ENCODE results near the gene XKR3. TPM values are rescaled to one million over a fixed set of nuclear protein-coding genes. Genes with fewer than 3 reads are reported as not detected.
"Not testable (repeated sequence)": the region's sequence is repeated elsewhere in the genome, so short reads cannot be mapped to it uniquely, and the experiment has no call there.

XKR3 gene
- total RNA-seq, 1 donor from 2014 or later: not detected

DNA sequence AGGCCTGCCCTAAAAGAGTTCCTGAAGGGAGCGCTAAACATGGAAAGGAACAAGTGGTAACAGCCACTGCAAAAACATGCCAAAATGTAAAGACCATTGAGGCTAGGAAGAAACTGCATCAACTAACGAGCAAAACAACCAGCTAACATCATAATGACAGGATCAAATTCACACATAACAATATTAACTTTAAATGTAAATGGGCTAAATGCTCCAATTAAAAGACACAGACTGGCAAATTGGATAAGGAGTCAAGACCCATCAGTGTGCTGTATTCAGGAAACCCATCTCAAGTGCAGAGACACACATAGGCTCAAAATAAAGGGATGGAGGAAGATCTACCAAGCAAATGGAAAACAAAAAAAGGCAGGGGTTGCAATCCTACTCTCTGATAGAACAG lies 57.3 kb downstream of the XKR3 start:
- not testable (repeated sequence) for H3K36me3 ChIP-seq (ENCODE audit: insufficient read depth, low read length); DNase-seq (ENCODE audit: low read depth); H3K27ac Mint-ChIP-seq (ENCODE audit: unreplicated experiment); H3K27me3 ChIP-seq (ENCODE audit: insufficient read depth, low read length); H3K9me3 ChIP-seq (ENCODE audit: insufficient read depth, low read depth, low read length); H3K4me2 ChIP-seq (ENCODE audit: low read length); H3K4me3 ChIP-seq (ENCODE audit: insufficient read depth, low read depth, low read length); H3K27me3 Mint-ChIP-seq (ENCODE audit: low read depth, unreplicated experiment); H2AFZ ChIP-seq (ENCODE audit: low read depth, low read length); H3K9ac ChIP-seq (ENCODE audit: low read length); H3K79me2 ChIP-seq (ENCODE audit: insufficient read depth, low read length); H3K4me3 Mint-ChIP-seq (ENCODE audit: unreplicated experiment); H3K4me1 Mint-ChIP-seq (ENCODE audit: low read depth, unreplicated experiment); H3K27ac ChIP-seq (ENCODE audit: low read depth, low read length); H4K20me1 ChIP-seq (ENCODE audit: insufficient read depth, low read length); H3K36me3 Mint-ChIP-seq (ENCODE audit: low read depth, unreplicated experiment); FAIRE-seq; H3K4me1 ChIP-seq (ENCODE audit: insufficient read depth, low read length)
- H3K9me3 Mint-ChIP-seq (ENCODE audit: unreplicated experiment): peaks cover 16% of the 10 kb centered on the region

- H3K27me3 ChIP-seq (ENCODE audit: insufficient read depth, low read length); H3K4me2 ChIP-seq (ENCODE audit: low read length); H3K27me3 Mint-ChIP-seq (ENCODE audit: low read depth, unreplicated experiment); FAIRE-seq; H2AFZ ChIP-seq (ENCODE audit: low read depth, low read length); H3K36me3 ChIP-seq (ENCODE audit: insufficient read depth, low read length); H3K9me3 ChIP-seq (ENCODE audit: insufficient read depth, low read depth, low read length); H3K9ac ChIP-seq (ENCODE audit: low read length); H4K20me1 ChIP-seq (ENCODE audit: insufficient read depth, low read length); H3K27ac ChIP-seq (ENCODE audit: low read depth, low read length); DNase-seq (ENCODE audit: low read depth); H3K79me2 ChIP-seq (ENCODE audit: insufficient read depth, low read length); H3K27ac Mint-ChIP-seq (ENCODE audit: unreplicated experiment); H3K4me1 ChIP-seq (ENCODE audit: insufficient read depth, low read length); H3K4me3 Mint-ChIP-seq (ENCODE audit: unreplicated experiment); H3K36me3 Mint-ChIP-seq (ENCODE audit: low read depth, unreplicated experiment); H3K4me1 Mint-ChIP-seq (ENCODE audit: low read depth, unreplicated experiment); H3K4me3 ChIP-seq (ENCODE audit: insufficient read depth, low read depth, low read length): not testable (repeated sequence)
- peaks cover 22% of the 10 kb centered on the region for H3K9me3 Mint-ChIP-seq (ENCODE audit: unreplicated experiment)
Observed at GRCh38 chr22:16762224-16762623, 63.0 kb downstream of the XKR3 start.

DNA sequence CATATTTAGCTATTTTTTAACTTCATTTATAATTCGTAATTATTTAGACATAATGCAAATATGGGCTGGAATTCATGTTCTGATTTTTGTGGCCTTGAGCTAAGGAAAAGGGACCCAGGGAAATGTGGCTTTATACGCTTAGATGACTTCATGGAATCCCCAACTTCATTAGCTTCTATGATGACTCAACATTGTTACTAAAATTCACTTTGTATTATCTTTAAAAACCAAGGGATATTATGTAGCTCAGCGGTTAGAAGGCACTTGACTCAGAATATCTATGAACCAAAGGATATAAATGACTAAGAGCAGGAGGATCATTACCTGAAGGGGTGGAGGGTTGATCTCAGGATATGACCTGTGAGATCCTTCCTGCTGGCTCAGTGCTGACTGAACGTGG lies 64.8 kb downstream of the XKR3 start:
- not testable (repeated sequence) for H3K4me1 Mint-ChIP-seq (ENCODE audit: low read depth, unreplicated experiment); H4K20me1 ChIP-seq (ENCODE audit: insufficient read depth, low read length); H3K4me3 ChIP-seq (ENCODE audit: insufficient read depth, low read depth, low read length); H3K27me3 Mint-ChIP-seq (ENCODE audit: low read depth, unreplicated experiment); H3K27ac Mint-ChIP-seq (ENCODE audit: unreplicated experiment); H3K4me3 Mint-ChIP-seq (ENCODE audit: unreplicated experiment); H3K79me2 ChIP-seq (ENCODE audit: insufficient read depth, low read length); H3K4me1 ChIP-seq (ENCODE audit: insufficient read depth, low read length); H3K4me2 ChIP-seq (ENCODE audit: low read length); H3K27ac ChIP-seq (ENCODE audit: low read depth, low read length); FAIRE-seq; H3K27me3 ChIP-seq (ENCODE audit: insufficient read depth, low read length); H3K9me3 ChIP-seq (ENCODE audit: insufficient read depth, low read depth, low read length); H3K36me3 Mint-ChIP-seq (ENCODE audit: low read depth, unreplicated experiment); H2AFZ ChIP-seq (ENCODE audit: low read depth, low read length); DNase-seq (ENCODE audit: low read depth); H3K9ac ChIP-seq (ENCODE audit: low read length); H3K36me3 ChIP-seq (ENCODE audit: insufficient read depth, low read length)
- H3K9me3 Mint-ChIP-seq (ENCODE audit: unreplicated experiment): peaks cover 11% of the 10 kb centered on the region

DNA sequence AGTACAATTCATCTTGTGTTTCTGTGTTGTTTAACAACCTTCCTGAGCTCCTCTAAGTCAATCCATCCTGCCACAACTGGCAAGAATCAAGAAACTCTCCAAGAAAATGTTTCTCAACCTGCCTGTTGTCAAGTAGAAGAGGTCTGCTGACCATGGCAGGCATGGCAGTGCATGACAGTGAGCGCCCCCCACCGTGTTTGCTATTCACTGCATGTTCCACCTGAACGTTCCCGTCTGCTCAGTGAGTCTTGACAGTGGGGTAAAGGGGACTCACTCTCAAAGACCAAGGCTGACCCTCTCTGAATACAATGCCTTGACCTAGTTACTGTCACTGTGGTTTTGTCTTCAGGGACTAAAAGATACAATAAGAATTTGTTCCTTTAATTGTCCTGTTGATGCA lies 75.9 kb downstream of the XKR3 start:
- H3K9me3 Mint-ChIP-seq (ENCODE audit: unreplicated experiment); DNase-seq (ENCODE audit: low read depth); H3K4me2 ChIP-seq (ENCODE audit: low read length): not testable (repeated sequence)

DNA sequence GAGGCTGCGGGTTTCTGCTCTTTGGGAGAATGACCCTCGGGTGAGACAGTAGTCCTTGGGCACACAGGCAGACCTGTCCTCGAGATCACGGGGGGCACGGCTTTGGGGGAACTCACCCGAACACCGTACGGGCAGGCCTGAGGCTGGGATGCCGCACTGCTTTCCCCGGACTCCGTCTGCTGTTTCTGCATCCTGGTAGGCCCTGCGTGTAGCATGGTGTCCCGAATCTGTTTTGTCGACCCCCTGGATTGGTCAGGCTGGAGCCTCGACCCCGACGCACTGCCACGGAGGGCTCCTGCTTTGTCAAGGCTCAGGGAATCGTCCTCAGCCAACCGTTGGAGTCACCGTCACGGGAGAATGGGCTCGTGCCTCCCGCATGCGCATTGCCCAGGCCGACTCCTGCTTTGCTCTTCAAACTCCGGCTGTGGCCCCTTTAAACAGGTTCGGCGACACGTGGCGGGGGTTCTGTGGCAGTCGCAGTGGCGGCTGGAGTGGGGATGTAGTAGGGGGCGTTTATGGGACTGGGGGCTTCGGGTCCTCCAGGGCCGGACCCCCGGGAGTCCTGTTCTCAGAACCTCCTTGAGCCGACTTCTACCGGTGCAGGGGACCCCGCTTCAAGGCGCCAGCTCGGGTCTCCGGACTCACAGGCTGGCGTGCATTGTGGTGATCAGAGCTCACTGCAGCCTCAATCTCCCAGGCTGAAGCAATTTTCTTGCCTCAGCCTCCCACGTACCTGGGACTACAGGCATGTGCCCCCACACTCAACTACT lies 76.9 kb downstream of the XKR3 start:
- H3K79me2 ChIP-seq (ENCODE audit: insufficient read depth, low read length); H3K36me3 ChIP-seq (ENCODE audit: insufficient read depth, low read length); FAIRE-seq; H3K9me3 Mint-ChIP-seq (ENCODE audit: unreplicated experiment); H3K27ac Mint-ChIP-seq (ENCODE audit: unreplicated experiment); H3K4me1 Mint-ChIP-seq (ENCODE audit: low read depth, unreplicated experiment); H3K4me3 Mint-ChIP-seq (ENCODE audit: unreplicated experiment); H3K27me3 Mint-ChIP-seq (ENCODE audit: low read depth, unreplicated experiment); H2AFZ ChIP-seq (ENCODE audit: low read depth, low read length); H3K4me2 ChIP-seq (ENCODE audit: low read length); H3K4me3 ChIP-seq (ENCODE audit: insufficient read depth, low read depth, low read length); H3K36me3 Mint-ChIP-seq (ENCODE audit: low read depth, unreplicated experiment); H3K27ac ChIP-seq (ENCODE audit: low read depth, low read length); H3K9me3 ChIP-seq (ENCODE audit: insufficient read depth, low read depth, low read length); DNase-seq (ENCODE audit: low read depth); H3K9ac ChIP-seq (ENCODE audit: low read length); H3K27me3 ChIP-seq (ENCODE audit: insufficient read depth, low read length); H4K20me1 ChIP-seq (ENCODE audit: insufficient read depth, low read length); H3K4me1 ChIP-seq (ENCODE audit: insufficient read depth, low read length): not testable (repeated sequence)

More for the DNA sequence above, 75.9 kb downstream of the XKR3 start:
- H4K20me1 ChIP-seq (ENCODE audit: insufficient read depth, low read length); H3K27ac ChIP-seq (ENCODE audit: low read depth, low read length); H3K4me1 ChIP-seq (ENCODE audit: insufficient read depth, low read length); H3K9ac ChIP-seq (ENCODE audit: low read length); H3K27me3 Mint-ChIP-seq (ENCODE audit: low read depth, unreplicated experiment); H3K4me3 Mint-ChIP-seq (ENCODE audit: unreplicated experiment); H3K27ac Mint-ChIP-seq (ENCODE audit: unreplicated experiment); FAIRE-seq; H3K36me3 Mint-ChIP-seq (ENCODE audit: low read depth, unreplicated experiment); H2AFZ ChIP-seq (ENCODE audit: low read depth, low read length); H3K36me3 ChIP-seq (ENCODE audit: insufficient read depth, low read length); H3K79me2 ChIP-seq (ENCODE audit: insufficient read depth, low read length); H3K27me3 ChIP-seq (ENCODE audit: insufficient read depth, low read length); H3K4me1 Mint-ChIP-seq (ENCODE audit: low read depth, unreplicated experiment); H3K9me3 ChIP-seq (ENCODE audit: insufficient read depth, low read depth, low read length); H3K4me3 ChIP-seq (ENCODE audit: insufficient read depth, low read depth, low read length): not testable (repeated sequence)

DNA sequence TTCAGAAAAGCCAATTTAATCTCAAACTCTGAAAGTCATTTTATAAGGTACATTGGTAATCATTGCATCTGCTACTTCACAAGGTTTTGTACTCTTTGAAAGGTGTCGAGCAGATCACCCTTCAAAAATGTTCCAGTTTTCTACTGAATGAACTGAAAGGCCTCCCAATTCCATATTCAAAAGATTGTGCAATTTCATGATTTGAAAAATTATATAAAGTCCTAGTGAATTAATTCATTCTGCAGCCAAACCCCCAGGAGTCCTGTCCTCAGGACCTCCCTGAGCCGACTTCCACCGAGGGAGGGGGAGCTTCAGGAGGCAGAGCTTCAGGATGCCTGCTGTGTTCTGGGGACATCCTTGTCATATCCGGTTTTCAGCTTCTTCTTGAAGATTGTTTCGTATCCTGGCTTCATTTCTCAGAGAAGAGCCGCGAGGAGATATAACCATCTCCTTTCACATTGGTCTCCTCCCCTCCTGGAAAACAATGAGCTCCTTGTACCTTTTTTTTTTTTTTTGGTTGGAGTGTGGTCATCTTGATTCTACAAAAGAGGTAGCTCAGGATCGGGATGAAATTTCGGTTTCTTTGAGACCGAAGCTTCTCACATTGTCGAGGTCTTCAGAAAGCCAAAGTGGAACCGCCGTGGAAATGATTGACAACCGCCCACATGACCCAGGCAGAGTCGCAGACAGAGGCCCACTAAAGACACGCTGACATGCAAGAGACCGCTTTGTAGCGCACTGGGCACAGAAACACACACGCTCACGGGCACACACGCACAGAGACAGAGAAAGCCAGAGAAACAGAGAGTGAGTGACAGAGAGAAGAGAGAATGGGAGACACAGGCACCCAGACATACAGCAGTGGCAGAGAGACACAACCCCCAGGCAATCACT lies 77.7 kb downstream of the XKR3 start:
- not testable (repeated sequence) for H4K20me1 ChIP-seq (ENCODE audit: insufficient read depth, low read length); DNase-seq (ENCODE audit: low read depth); FAIRE-seq; H3K9me3 ChIP-seq (ENCODE audit: insufficient read depth, low read depth, low read length); H3K4me3 Mint-ChIP-seq (ENCODE audit: unreplicated experiment); H3K4me3 ChIP-seq (ENCODE audit: insufficient read depth, low read depth, low read length); H3K4me1 ChIP-seq (ENCODE audit: insufficient read depth, low read length); H3K36me3 ChIP-seq (ENCODE audit: insufficient read depth, low read length); H3K9ac ChIP-seq (ENCODE audit: low read length); H3K27ac Mint-ChIP-seq (ENCODE audit: unreplicated experiment); H3K36me3 Mint-ChIP-seq (ENCODE audit: low read depth, unreplicated experiment); H2AFZ ChIP-seq (ENCODE audit: low read depth, low read length); H3K9me3 Mint-ChIP-seq (ENCODE audit: unreplicated experiment); H3K27me3 ChIP-seq (ENCODE audit: insufficient read depth, low read length); H3K4me2 ChIP-seq (ENCODE audit: low read length); H3K79me2 ChIP-seq (ENCODE audit: insufficient read depth, low read length); H3K27ac ChIP-seq (ENCODE audit: low read depth, low read length); H3K27me3 Mint-ChIP-seq (ENCODE audit: low read depth, unreplicated experiment); H3K4me1 Mint-ChIP-seq (ENCODE audit: low read depth, unreplicated experiment)
